Measurements from ENCODE around the gene NTNG2. TPM values are rescaled to one million over a fixed set of nuclear protein-coding genes. Genes with fewer than 3 reads are reported as not detected.

Gene NTNG2
- total RNA-seq, 2 donors from 2014 or later: 0.26 to 2.0 TPM

- intact Hi-C loops (cut with DNase I): no loop called here
- no peak for ATAC-seq
- Histone ChIP-seq H3K4me3 (no peak overlapping the region), H3K27ac (no peak overlapping the region), H3K4me1 (peaks cover 5% of the 10 kb centered on the region), H3K9me3 (no peaks in the 10 kb centered on the region), H3K27me3 (no peaks in the 10 kb centered on the region), H3K36me3 (replicated peaks in 1 of 2; ENCODE audit: insufficient read depth in 1 of 2, low read depth in 2 of 2) (no peaks in the 10 kb centered on the region)
- no peak for DNase-seq
- no peak for TF ChIP-seq CTCF (IDR thresholded peaks at IDR 0.05)
- TF ChIP-seq POLR2A (IDR thresholded peaks at IDR 0.05): no peak
- 33 to 47% methylated on average over 3 to 7 of the region's 7 CpGs for WGBS, 2 donors
These were observed 21.9 kb downstream of the NTNG2 start for GRCh38 chr9:132183715-132184114.

- WGBS, 2 donors: 54 to 59% methylated on average over 5 to 11 of the region's 11 CpGs
- H3K4me1 ChIP-seq: peaks cover 5% of the 10 kb centered on the region
- H3K4me3 ChIP-seq: no peak overlapping the region
- H3K27ac ChIP-seq: no peak overlapping the region
- no peaks in the 10 kb centered on the region for H3K36me3 ChIP-seq (replicated peaks in 1 of 2; ENCODE audit: insufficient read depth in 1 of 2, low read depth in 2 of 2)
- DNase-seq: no peak
- intact Hi-C loops (cut with DNase I): no loop called here
- ATAC-seq: no peak
- no peak for TF ChIP-seq POLR2A (IDR thresholded peaks at IDR 0.05)
- TF ChIP-seq CTCF (IDR thresholded peaks at IDR 0.05): no peak
- no peaks in the 10 kb centered on the region for H3K27me3 ChIP-seq
- no peaks in the 10 kb centered on the region for H3K9me3 ChIP-seq
These were observed 22.3 kb downstream of the NTNG2 start for GRCh38 chr9:132184124-132184523.

GRCh38 chr9:132185073-132186009 lies 23.5 kb downstream of the NTNG2 start:
- no peaks in the 10 kb centered on the region for H3K36me3 ChIP-seq (replicated peaks in 1 of 2; ENCODE audit: insufficient read depth in 1 of 2, low read depth in 2 of 2)
- H3K27me3 ChIP-seq: no peaks in the 10 kb centered on the region

GRCh38 chr9:132187121-132187620 lies 25.3 kb downstream of the NTNG2 start:
- Histone ChIP-seq H3K4me3 (no peak overlapping the region), H3K4me1 (peaks cover 5% of the 10 kb centered on the region), H3K27me3 (no peaks in the 10 kb centered on the region), H3K36me3 (replicated peaks in 1 of 2; ENCODE audit: insufficient read depth in 1 of 2, low read depth in 2 of 2) (no peaks in the 10 kb centered on the region), H3K9me3 (no peaks in the 10 kb centered on the region), H3K27ac (no peak overlapping the region)
- DNase-seq: peak in 1 of 4 donors; percentile 16
- TF ChIP-seq POLR2A (IDR thresholded peaks at IDR 0.05): no peak
- TF ChIP-seq CTCF (IDR thresholded peaks at IDR 0.05): no peak
- intact Hi-C loops (cut with DNase I): no loop called here
- ATAC-seq: peak; percentile 25
- WGBS, 2 donors: 7 to 29% methylated on average over 13 to 14 of the region's 14 CpGs

More at GRCh38 chr9:132185073-132186009, 23.5 kb downstream of the NTNG2 start:
- 39% methylated on average over 20 of the region's 20 CpGs for WGBS, 2 donors
- H3K27ac ChIP-seq: no peak overlapping the region
- intact Hi-C loops (cut with DNase I): no loop called here
- H3K9me3 ChIP-seq: no peaks in the 10 kb centered on the region
- H3K4me3 ChIP-seq: no peak overlapping the region
- TF ChIP-seq POLR2A (IDR thresholded peaks at IDR 0.05): no peak
- TF ChIP-seq CTCF (IDR thresholded peaks at IDR 0.05): no peak
- ATAC-seq (no peak), DNase-seq (no peak)
- peaks cover 5% of the 10 kb centered on the region for H3K4me1 ChIP-seq

All from body of pancreas (tissue), 4 donors.